Brain microvascular endothelial cell (primary cell): ENCODE results near the gene COL4A1.

Source experiments
- DNase-seq: peaks from one replicate; pipeline ENCODE4 v3.0.0-alpha.2; 2020
- H3K27ac ChIP-seq: fragments of 250-450 bp; sonication (Bioruptor Pico); 2 replicates; pipeline ENCODE4 v1.5.1; 2020; ENCODE audit warnings: mild to moderate bottlenecking, moderate library complexity
- H3K27me3 ChIP-seq: fragments of 250-450 bp; sonication (Bioruptor Pico); replicated peaks from 2 replicates; pipeline ENCODE4 v1.5.1; 2020; ENCODE audit warnings: mild to moderate bottlenecking
- H3K36me3 ChIP-seq: fragments of 250-450 bp; sonication (Bioruptor Pico); replicated peaks from 2 replicates; pipeline ENCODE4 v1.5.1; 2020; ENCODE audit warnings: mild to moderate bottlenecking
- H3K4me3 ChIP-seq: 2 replicates; pipeline ENCODE4 v1.5.1; 2011; ENCODE audit warnings: low read depth, mild to moderate bottlenecking, control low read depth, low read length, moderate library complexity
- in situ Hi-C: cut with HindIII; loops from 2 replicates; pipeline ENCODE4 v1.10.0; 2017; ENCODE audit warnings: low sequenced_read_pairs, low pct_ligation_motif_present
- TF ChIP-seq, protein P1 (sequence below): IDR thresholded peaks from 2 replicates; pipeline ENCODE4 v1.5.1; 2011; ENCODE audit warnings: low read depth, mild to moderate bottlenecking, moderate library complexity, low read length, control low read depth, inconsistent platforms; ENCODE audit errors: missing control alignments

COL4A1 gene

DNA sequence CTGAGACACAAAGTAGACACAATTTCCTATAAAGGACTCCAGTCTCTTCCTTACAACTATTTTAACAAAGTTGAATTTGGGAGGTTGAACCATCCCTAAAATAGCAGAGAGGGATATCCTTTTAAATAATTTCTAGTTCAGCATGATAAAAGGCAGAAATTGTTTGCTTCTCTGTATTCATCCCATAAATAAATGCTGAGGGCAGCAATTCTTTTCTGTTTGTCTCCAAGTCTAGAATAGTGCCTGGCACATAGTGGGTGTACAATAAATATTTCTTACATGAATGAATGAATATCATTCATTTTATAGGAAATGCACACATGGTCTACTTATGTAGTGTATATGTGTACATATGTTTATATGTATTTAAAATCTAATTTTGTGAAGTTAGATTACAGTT, 12.3 kb downstream of the COL4A1 start:
- TF ChIP-seq, protein P1, sequence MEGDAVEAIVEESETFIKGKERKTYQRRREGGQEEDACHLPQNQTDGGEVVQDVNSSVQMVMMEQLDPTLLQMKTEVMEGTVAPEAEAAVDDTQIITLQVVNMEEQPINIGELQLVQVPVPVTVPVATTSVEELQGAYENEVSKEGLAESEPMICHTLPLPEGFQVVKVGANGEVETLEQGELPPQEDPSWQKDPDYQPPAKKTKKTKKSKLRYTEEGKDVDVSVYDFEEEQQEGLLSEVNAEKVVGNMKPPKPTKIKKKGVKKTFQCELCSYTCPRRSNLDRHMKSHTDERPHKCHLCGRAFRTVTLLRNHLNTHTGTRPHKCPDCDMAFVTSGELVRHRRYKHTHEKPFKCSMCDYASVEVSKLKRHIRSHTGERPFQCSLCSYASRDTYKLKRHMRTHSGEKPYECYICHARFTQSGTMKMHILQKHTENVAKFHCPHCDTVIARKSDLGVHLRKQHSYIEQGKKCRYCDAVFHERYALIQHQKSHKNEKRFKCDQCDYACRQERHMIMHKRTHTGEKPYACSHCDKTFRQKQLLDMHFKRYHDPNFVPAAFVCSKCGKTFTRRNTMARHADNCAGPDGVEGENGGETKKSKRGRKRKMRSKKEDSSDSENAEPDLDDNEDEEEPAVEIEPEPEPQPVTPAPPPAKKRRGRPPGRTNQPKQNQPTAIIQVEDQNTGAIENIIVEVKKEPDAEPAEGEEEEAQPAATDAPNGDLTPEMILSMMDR = no peak
- no peak for DNase-seq
- no peaks in the 10 kb centered on the region for H3K27me3 ChIP-seq
- H3K36me3 ChIP-seq = peaks cover 78% of the 10 kb centered on the region
- in situ Hi-C loops = no loop called here
- no peak overlapping the region for H3K27ac ChIP-seq
- no peak overlapping the region for H3K4me3 ChIP-seq

DNA sequence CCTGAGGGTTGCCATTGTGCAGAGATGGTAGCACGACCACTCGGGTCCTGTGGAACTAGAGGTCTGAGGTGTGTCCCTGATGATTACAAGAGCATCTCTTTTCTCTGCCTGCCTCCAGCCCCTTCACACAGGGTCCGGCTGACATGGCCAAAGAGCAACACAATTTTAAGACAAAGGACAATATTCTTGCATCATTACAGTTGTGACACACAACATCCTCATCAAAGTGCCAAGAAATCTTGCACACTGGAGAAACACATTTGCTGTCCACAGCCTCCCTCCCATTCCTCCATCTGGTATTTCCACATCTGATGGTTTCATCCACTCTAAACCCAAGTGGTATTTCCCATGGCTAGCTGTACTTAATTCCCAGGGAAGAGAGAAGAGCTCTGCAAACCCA, 12.8 kb downstream of the COL4A1 start:
- peaks cover 78% of the 10 kb centered on the region for H3K36me3 ChIP-seq
- in situ Hi-C loops = no loop called here
- H3K27me3 ChIP-seq = no peaks in the 10 kb centered on the region
- H3K4me3 ChIP-seq = no peak overlapping the region
- H3K27ac ChIP-seq = no peak overlapping the region
- TF ChIP-seq, protein P1 = no peak
- no peak for DNase-seq

DNA sequence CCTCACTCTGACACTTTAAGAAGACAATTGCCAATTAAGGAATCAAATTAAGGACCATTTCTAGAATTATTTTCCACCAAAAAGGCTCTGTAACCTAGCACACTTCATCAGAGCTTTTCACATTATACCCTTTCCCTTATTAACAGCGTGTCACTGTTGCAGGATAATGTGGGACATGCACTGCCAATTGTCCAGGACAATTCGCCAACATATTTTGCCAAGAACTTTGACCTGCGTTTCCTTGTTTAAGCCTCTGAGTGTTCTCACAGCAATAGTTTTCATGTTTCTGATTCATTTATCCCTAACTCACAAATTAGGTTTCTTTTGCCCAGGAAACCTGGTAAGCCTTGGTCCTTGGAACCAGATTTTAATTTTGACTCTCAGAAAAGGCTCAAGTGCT, 13.3 kb downstream of the COL4A1 start:
- no peak for DNase-seq
- Histone ChIP-seq H3K27me3 (no peaks in the 10 kb centered on the region), H3K4me3 (no peak overlapping the region), H3K27ac (no peak overlapping the region), H3K36me3 (peaks cover 75% of the 10 kb centered on the region)
- in situ Hi-C loops = no loop called here
- TF ChIP-seq, protein P1 = no peak

DNA sequence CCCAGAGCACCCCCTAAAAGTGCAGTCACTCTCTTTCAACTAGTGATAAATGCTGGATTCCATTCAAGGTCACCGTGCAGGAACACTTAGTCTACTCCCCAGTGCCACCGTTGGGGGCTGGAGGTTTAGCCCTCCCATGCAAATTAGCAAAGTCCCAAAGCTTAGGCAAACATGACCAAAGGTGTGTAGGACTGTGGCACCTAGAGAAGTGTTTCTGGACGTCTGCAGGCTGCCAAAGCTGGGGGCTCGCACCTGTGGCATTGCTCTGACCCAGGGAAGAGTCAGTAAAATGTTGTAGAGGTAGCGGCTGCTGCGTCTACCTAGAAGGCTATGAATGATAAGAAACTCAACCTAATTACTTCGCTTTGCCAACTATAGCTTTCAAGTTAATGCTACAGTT, 13.9 kb downstream of the COL4A1 start:
- H3K27me3 ChIP-seq = no peaks in the 10 kb centered on the region
- no peak overlapping the region for H3K4me3 ChIP-seq
- no peak for DNase-seq
- TF ChIP-seq, protein P1 = no peak
- no peak overlapping the region for H3K27ac ChIP-seq
- in situ Hi-C loops = no loop called here
- peaks cover 78% of the 10 kb centered on the region for H3K36me3 ChIP-seq

DNA sequence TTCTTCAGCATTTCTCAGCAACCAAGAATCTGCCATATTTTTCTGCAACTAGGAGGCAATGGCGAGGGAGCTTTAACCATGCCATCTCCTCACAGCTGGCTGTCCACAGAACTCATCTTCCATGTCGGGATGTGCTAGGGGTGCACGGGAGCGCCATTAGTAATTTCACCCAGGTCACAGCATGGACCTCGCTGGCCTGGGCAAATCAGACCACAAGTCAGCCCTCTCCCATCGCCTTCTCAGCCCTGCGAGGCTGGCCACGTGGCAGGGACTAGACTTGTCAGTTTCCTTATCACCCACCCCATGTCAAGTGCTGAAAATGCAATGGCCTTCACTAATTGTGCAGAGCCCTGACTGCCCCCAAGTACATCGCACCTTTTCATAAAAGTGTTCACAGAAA, 15.7 kb downstream of the COL4A1 start:
- Histone ChIP-seq H3K36me3 (peaks cover 83% of the 10 kb centered on the region), H3K27ac (no peak overlapping the region), H3K27me3 (no peaks in the 10 kb centered on the region), H3K4me3 (no peak overlapping the region)
- TF ChIP-seq, protein P1 = no peak
- DNase-seq = no peak
- in situ Hi-C loops = no loop called here

DNA sequence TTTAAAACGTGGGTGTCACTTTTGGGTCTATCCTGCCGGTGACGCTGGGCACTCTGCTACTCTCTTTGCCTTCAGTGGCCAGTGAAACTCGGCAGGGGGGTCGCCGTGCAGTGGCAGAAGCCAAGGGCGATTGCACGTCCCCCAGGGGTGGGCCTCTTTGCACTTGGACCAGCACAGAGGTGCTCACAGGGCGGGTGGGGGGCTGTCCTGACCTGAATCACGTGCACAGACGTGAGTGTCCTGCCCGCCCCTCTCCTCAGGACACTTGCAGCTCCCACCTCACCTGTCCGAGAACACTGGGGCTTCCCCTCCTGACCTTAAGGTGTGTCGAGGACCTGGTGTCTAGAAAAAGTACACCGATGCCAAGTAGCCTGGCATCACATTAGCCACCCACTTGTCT, 16.1 kb downstream of the COL4A1 start:
- in situ Hi-C loops = no loop called here
- no peak overlapping the region for H3K27ac ChIP-seq
- TF ChIP-seq, protein P1 = no peak
- DNase-seq = no peak
- H3K27me3 ChIP-seq = no peaks in the 10 kb centered on the region
- H3K36me3 ChIP-seq = peaks cover 85% of the 10 kb centered on the region
- no peak overlapping the region for H3K4me3 ChIP-seq
